K562 (cell line): ENCODE measurements around the gene EFEMP2. TPM values are rescaled to one million over a fixed set of nuclear protein-coding genes. Genes with fewer than 3 reads are reported as not detected.

Experiments used
- ATAC-seq: fragments of 200-7000 bp; cut with Tn5 transposase; 3 replicates; pipeline ENCODE4 v1.9.1; 2020; ENCODE audit warnings: moderate library complexity
- BruUV-seq: library from RNA; stranded (reverse); fragments of 400-500 nt; replicated peaks from 2 replicates; lab custom pipeline; 2021; lab: Mats Ljungman, UMichigan
- CTCF ChIA-PET: fragments of 300-600 bp; formaldehyde crosslinking; extraction: SDS; loops from one replicate; lab custom pipeline; 2021; ENCODE audit warnings: low intra/inter-chr PET ratio; lab: Yijun Ruan, JAX
- POLR2A ChIA-PET: fragments of 300-600, 350-650 bp; sonication (Branson Sonifier 250); formaldehyde crosslinking; extraction: SDS; loops from one replicate; lab custom pipeline; 2021; ENCODE audit warnings: antibody characterized with exemption, inconsistent platforms; lab: Yijun Ruan, JAX
- DNase-seq, 4 experiments: peaks; one replicate each; pipeline versions ENCODE4 v3.0.0 to v3.0.0-alpha.2; 2011 to 2018; ENCODE audit warnings: low spot score in 3 of 4, mixed read lengths in 3 of 4; ENCODE audit errors: extremely low read depth in 1 of 4
- FAIRE-seq: peaks from 2 replicates; lab custom pipeline; 2011; peaks lifted over from hg19 to GRCh38; lab: Jason Lieb, UNC
- H2AFZ ChIP-seq: 2 replicates; pipeline ENCODE4 v1.6.0; 2011; ENCODE audit warnings: low read depth, low read length, control low read depth, inconsistent platforms
- H3K27ac ChIP-seq: fragments of 200-600 bp; 3 replicates; pipeline ENCODE4 v1.8.0; 2011; ENCODE audit warnings: low read depth, mild to moderate bottlenecking, control low read depth, inconsistent platforms, low read length, moderate library complexity, mixed read lengths; ENCODE audit errors: extremely low read depth
- H3K27me3 ChIP-seq, 2 experiments: fragments of 300-600 bp in 1 of 2; 2 replicates in 1 of 2; 3 replicates in 1 of 2; pipeline versions ENCODE4 v1.6.0 to v1.8.0; 2011; ENCODE audit warnings: inconsistent platforms in 2 of 2, low read length in 2 of 2, mild to moderate bottlenecking in 1 of 2, mixed read lengths in 1 of 2, moderate library complexity in 1 of 2; ENCODE audit not compliant: control insufficient read depth in 2 of 2, insufficient read depth in 2 of 2
- H3K36me3 ChIP-seq: fragments of 300-600 bp; 3 replicates; pipeline ENCODE4 v1.8.0; 2011; ENCODE audit warnings: mild to moderate bottlenecking, low read length, inconsistent platforms; ENCODE audit not compliant: control insufficient read depth, insufficient read depth
- H3K4me1 ChIP-seq, 2 experiments: fragments of 200-600 bp in 1 of 2; replicated peaks in 1 of 2; 2 replicates in 1 of 2; 3 replicates in 1 of 2; pipeline versions ENCODE4 v1.5.1 to v1.8.0; 2011; ENCODE audit warnings: inconsistent platforms in 2 of 2, low read length in 2 of 2, mild to moderate bottlenecking in 1 of 2, mixed read lengths in 1 of 2, moderate library complexity in 1 of 2; ENCODE audit not compliant: control insufficient read depth in 2 of 2, insufficient read depth in 2 of 2
- H3K4me2 ChIP-seq: 2 replicates; pipeline ENCODE4 v1.6.1; 2011; ENCODE audit warnings: low read length, control low read depth, inconsistent platforms, mixed read lengths; ENCODE audit not compliant: insufficient read depth
- H3K4me3 ChIP-seq: fragments of 200-600 bp; sonication (generic), shearing (Covaris generic); 2 replicates; pipeline ENCODE4 v1.5.1; 2016; ENCODE audit warnings: control low read depth, inconsistent platforms
- H3K79me2 ChIP-seq: fragments of 200-600 bp; 3 replicates; pipeline ENCODE4 v1.8.0; 2011; ENCODE audit warnings: low read length, inconsistent platforms; ENCODE audit not compliant: control insufficient read depth, insufficient read depth
- H3K9ac ChIP-seq, 2 experiments: 2 replicates each; pipeline versions ENCODE4 v1.6.0 to v1.6.1; 2011; ENCODE audit warnings: low read depth in 2 of 2, low read length in 2 of 2, control low read depth in 1 of 2, inconsistent platforms in 1 of 2, mild to moderate bottlenecking in 1 of 2, mixed read lengths in 1 of 2; ENCODE audit not compliant: insufficient read depth in 1 of 2
- H3K9me1 ChIP-seq: one replicate; pipeline ENCODE4 v1.6.0; 2011; ENCODE audit warnings: inconsistent platforms, mild to moderate bottlenecking, low read length, moderate library complexity; ENCODE audit not compliant: control insufficient read depth, insufficient read depth
- H3K9me3 ChIP-seq: replicated peaks from 2 replicates; pipeline ENCODE4 v1.5.1; 2011; ENCODE audit warnings: low read depth, low read length, inconsistent platforms; ENCODE audit not compliant: control insufficient read depth, insufficient read depth
- H4K20me1 ChIP-seq: replicated peaks from 2 replicates; pipeline ENCODE4 v1.6.1; 2011; ENCODE audit warnings: low read length, inconsistent platforms, mixed read lengths; ENCODE audit not compliant: control insufficient read depth, insufficient read depth
- ATF6 ChIP-seq: sonication (generic); formaldehyde crosslinking; IDR thresholded peaks from 2 replicates; pipeline ENCODE4 v1.4.0; 2020; ENCODE audit warnings: mild to moderate bottlenecking, missing genetic modification reagents
- CBX3 ChIP-seq, 2 experiments: IDR thresholded peaks; 1 replicate in 1 of 2; 2 replicates in 1 of 2; pipeline ENCODE4 v1.6.1; 2012; ENCODE audit warnings: inconsistent platforms in 2 of 2, low read length in 2 of 2, borderline replicate concordance in 1 of 2, control low read depth in 1 of 2
- CGGBP1 ChIP-seq: fragments of 250-450 bp; sonication (Bioruptor Pico); IDR thresholded peaks from 2 replicates; pipeline ENCODE4 v1.9.0; 2021; ENCODE audit warnings: mild to moderate bottlenecking
- NR2C1 ChIP-seq, 2 experiments: fragments of 450-650 bp; IDR thresholded peaks; 2 replicates each; pipeline ENCODE4 v1.6.1; 2017; ENCODE audit warnings: mild to moderate bottlenecking in 2 of 2, antibody characterized with exemption in 1 of 2, inconsistent platforms in 1 of 2, missing compliant biosample characterization in 1 of 2, missing genetic modification characterization in 1 of 2
- NR2C2 ChIP-seq, 2 experiments: fragments of 200-800 bp in 1 of 2; sonication (Bioruptor generic) in 1 of 2; sonication (generic) in 1 of 2; formaldehyde crosslinking in 1 of 2; IDR thresholded peaks; 2 replicates each; pipeline versions ENCODE4 v1.6.1 to v1.8.0; 2016 to 2022; ENCODE audit warnings: mild to moderate bottlenecking in 1 of 2, missing compliant biosample characterization in 1 of 2, missing genetic modification characterization in 1 of 2, missing genetic modification reagents in 1 of 2
- POLR2AphosphoS2 ChIP-seq: IDR thresholded peaks from 2 replicates; pipeline ENCODE4 v1.6.1; 2012; ENCODE audit warnings: low read length, improper control_type of control experiment
- RBFOX2 ChIP-seq: fragments of 200-400 bp; formaldehyde crosslinking; IDR thresholded peaks from 2 replicates; pipeline ENCODE4 v1.6.1; 2017; ENCODE audit warnings: low read depth, mild to moderate bottlenecking, low read length, moderate library complexity
- RBM22 ChIP-seq: fragments of 200-400 bp; formaldehyde crosslinking; IDR thresholded peaks from 2 replicates; pipeline ENCODE4 v1.6.1; 2018; ENCODE audit warnings: low read length, low read depth; ENCODE audit not compliant: poor library complexity, severe bottlenecking
- TFAM ChIP-seq: fragments of 250-450 bp; sonication (Bioruptor Pico); conservative IDR thresholded peaks from 2 replicates; pipeline ENCODE4 v1.5.0; 2021; ENCODE audit warnings: mild to moderate bottlenecking, moderate library complexity
- ZBTB33 ChIP-seq: sonication (generic); formaldehyde crosslinking; IDR thresholded peaks from 2 replicates; pipeline ENCODE4 v1.8.1; 2023; ENCODE audit warnings: mild to moderate bottlenecking, missing genetic modification reagents
- WGBS: fragments of 100-300 bp; shearing (Covaris generic); methylation state at CpG from one replicate; pipeline ENCODE4 v1.1.6; 2016; ENCODE audit warnings: low coverage, mixed read lengths; ENCODE audit not compliant: insufficient coverage; ENCODE audit errors: missing lambda C conversion rate; 5-methylcytosine and 5-hydroxymethylcytosine counted together
- in situ Hi-C: fragments of 300-500 bp; cut with MboI; formaldehyde crosslinking; loops from 4 replicates; pipeline ENCODE4 v1.15.0; 2018; ENCODE audit warnings: inconsistent platforms, mixed read lengths
- intact Hi-C: fragments of 100-400 bp; cut with micrococcal nuclease; formaldehyde crosslinking; loops from 2 replicates; pipeline ENCODE4 v1.14.2; 2022
- polyA plus RNA-seq, 8 experiments: library from polyadenylated mRNA; depleted of rRNA in 4 of 8; stranded (reverse) in 5 of 8; unstranded in 3 of 8; fragments of >200 nt; fragmentation: Nextera tagmentation in 2 of 8; fragmentation: Illumina TruSeq in 1 of 8; extraction: Ambion mirVana in 2 of 8; extraction: Trizol in 1 of 8; gene quantifications; 2 replicates each; pipeline versions ENCODE4 v1.2.1 to v1.2.3, GENCODE V29; 2011 to 2014; ENCODE audit warnings: inconsistent platforms in 1 of 8, missing spikeins in 1 of 8
- total RNA-seq, 7 experiments: library from RNA; depleted of rRNA in 6 of 7; stranded (reverse); fragments of >200 nt in 6 of 7; fragmentation: Illumina TruSeq in 2 of 7; extraction: Trizol in 2 of 7; gene quantifications; 2 replicates each; pipeline versions ENCODE4 v1.2.1 to v1.2.3, GENCODE V29; 2011 to 2021; ENCODE audit warnings: low replicate concordance in 1 of 7

Gene EFEMP2
- total and polyA plus RNA-seq, 9 of the 15 experiments (the other 6 are each of a cell fraction or from before 2014, with no cell fraction given) = 0.07 to 2.9 (median 0.69) TPM; not detected in 1

GRCh38 chr11:65851083-65851579 is 21.5 kb downstream of the EFEMP2 start (continued):
- no peak for TF ChIP-seq TFAM (CRISPR knock-in tag)
- TF ChIP-seq CBX3 (IDR thresholded peaks at IDR 0.05; ENCODE audit: borderline replicate concordance in 1 of 2, low read length in 2 of 2) = peak in 1 of 2 experiments; percentile 92; a peak in 2 of 3 replicates
- TF ChIP-seq CGGBP1 (CRISPR knock-in tag) = no peak
- peak; percentile 29; the same call in 1 of the 2 replicates for TF ChIP-seq POLR2AphosphoS2
- TF ChIP-seq, all 486 proteins: peak for 16

GRCh38 chr11:65850217-65851082 is 22.1 kb downstream of the EFEMP2 start:
- DNase-seq = peak in 1 of 4 experiments; percentile 12
- POLR2A ChIA-PET = interaction anchor here (0.5 to 5.9 kb wide), 21 partner anchors 9 to 1469 kb away, joined by 3 to 67 read pairs (median 5); partner anchors contain the start of genes CCDC85B, CFL1, EHBP1L1 and FIBP
- H3K4me2 ChIP-seq = no peak overlapping the region
- WGBS = 67% methylated on average over 18 of the region's 20 CpGs
- intact Hi-C loops (no loop called here), in situ Hi-C loops (no loop called here)
- no peak overlapping the region for H3K27ac ChIP-seq
- H4K20me1 ChIP-seq = peaks cover 2% of the 10 kb centered on the region; the same call in 1 of the 2 replicates
- H3K27me3 ChIP-seq = no peaks in the 10 kb centered on the region
- BruUV-seq = no TSS peak
- no peak overlapping the region for H2AFZ ChIP-seq
- ATAC-seq = no peak
- H3K4me1 ChIP-seq = peaks cover 0 to 27% of the 10 kb centered on the region in 2 experiments; a peak in 3 of 5 replicates
- FAIRE-seq = no peak
- H3K9ac ChIP-seq = peak overlapping the region in 1 of 2 experiments; percentile 62; a peak in 1 of 4 replicates
- CTCF ChIA-PET = no interaction called here
- no peak overlapping the region for H3K4me3 ChIP-seq
- peaks cover 42% of the 10 kb centered on the region for H3K36me3 ChIP-seq
- H3K9me1 ChIP-seq = peaks cover 1% of the 10 kb centered on the region
- peaks cover 7% of the 10 kb centered on the region; the same call in 1 of the 2 replicates for H3K9me3 ChIP-seq
- peaks cover 20% of the 10 kb centered on the region for H3K79me2 ChIP-seq
- TF ChIP-seq NR2C2 (CRISPR knock-in tag; IDR thresholded peaks at IDR 0.05) (peak; percentile 51), NR2C2 (tag; IDR thresholded peaks at IDR 0.05) (peak; percentile 66), RBM22 (peak; percentile 9), ATF6 (CRISPR knock-in tag) (no peak), NR2C1 (IDR thresholded peaks at IDR 0.05) (peak; percentile 60), NR2C1 (tag; IDR thresholded peaks at IDR 0.05) (peak; percentile 69), RBFOX2 (peak; percentile 35; the same call in 1 of the 2 replicates), ZBTB33 (CRISPR knock-in tag) (0 out of 2 replicates have a peak, but pooled peaks have one; percentile 23)
